ENCODE data around the gene SLITRK1. TPM values are rescaled to one million over a fixed set of nuclear protein-coding genes. Genes with fewer than 3 reads are reported as not detected.

The SLITRK1 gene
- total RNA-seq, 1 experiment from 2014 or later = 1.9 TPM

GRCh38 chr13:83829810-83830209 is 52.5 kb downstream of the SLITRK1 start:
- ChIA-PET CTCF (interaction anchor here (0.7 kb wide), 1 partner anchor 94 kb away, joined by 3 read pairs; no protein-coding TSS in a partner anchor), POLR2A (no interaction called here)
- H3K27me3 Mint-ChIP-seq (ENCODE audit: low read depth) = no peaks in the 10 kb centered on the region
- peaks cover under 1% of the 10 kb centered on the region; the same call in 1 of the 2 replicates for H3K36me3 Mint-ChIP-seq
- H3K27ac Mint-ChIP-seq = peak overlapping the region; percentile 55; the same call in 1 of the 2 replicates
- H3K4me1 Mint-ChIP-seq = peaks cover 54% of the 10 kb centered on the region
- TF ChIP-seq, protein P1, sequence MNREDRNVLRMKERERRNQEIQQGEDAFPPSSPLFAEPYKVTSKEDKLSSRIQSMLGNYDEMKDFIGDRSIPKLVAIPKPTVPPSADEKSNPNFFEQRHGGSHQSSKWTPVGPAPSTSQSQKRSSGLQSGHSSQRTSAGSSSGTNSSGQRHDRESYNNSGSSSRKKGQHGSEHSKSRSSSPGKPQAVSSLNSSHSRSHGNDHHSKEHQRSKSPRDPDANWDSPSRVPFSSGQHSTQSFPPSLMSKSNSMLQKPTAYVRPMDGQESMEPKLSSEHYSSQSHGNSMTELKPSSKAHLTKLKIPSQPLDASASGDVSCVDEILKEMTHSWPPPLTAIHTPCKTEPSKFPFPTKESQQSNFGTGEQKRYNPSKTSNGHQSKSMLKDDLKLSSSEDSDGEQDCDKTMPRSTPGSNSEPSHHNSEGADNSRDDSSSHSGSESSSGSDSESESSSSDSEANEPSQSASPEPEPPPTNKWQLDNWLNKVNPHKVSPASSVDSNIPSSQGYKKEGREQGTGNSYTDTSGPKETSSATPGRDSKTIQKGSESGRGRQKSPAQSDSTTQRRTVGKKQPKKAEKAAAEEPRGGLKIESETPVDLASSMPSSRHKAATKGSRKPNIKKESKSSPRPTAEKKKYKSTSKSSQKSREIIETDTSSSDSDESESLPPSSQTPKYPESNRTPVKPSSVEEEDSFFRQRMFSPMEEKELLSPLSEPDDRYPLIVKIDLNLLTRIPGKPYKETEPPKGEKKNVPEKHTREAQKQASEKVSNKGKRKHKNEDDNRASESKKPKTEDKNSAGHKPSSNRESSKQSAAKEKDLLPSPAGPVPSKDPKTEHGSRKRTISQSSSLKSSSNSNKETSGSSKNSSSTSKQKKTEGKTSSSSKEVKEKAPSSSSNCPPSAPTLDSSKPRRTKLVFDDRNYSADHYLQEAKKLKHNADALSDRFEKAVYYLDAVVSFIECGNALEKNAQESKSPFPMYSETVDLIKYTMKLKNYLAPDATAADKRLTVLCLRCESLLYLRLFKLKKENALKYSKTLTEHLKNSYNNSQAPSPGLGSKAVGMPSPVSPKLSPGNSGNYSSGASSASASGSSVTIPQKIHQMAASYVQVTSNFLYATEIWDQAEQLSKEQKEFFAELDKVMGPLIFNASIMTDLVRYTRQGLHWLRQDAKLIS (CRISPR knock-in tag; IDR thresholded peaks at IDR 0.05; ENCODE audit: borderline replicate concordance) = no peak
- TF ChIP-seq NR1H2 (CRISPR knock-in tag; IDR thresholded peaks at IDR 0.05) = no peak
- no peak for DNase-seq (ENCODE audit: low spot score)
- no peak overlapping the region for H3K4me3 Mint-ChIP-seq
- H3K9me3 Mint-ChIP-seq = no peaks in the 10 kb centered on the region; the same call in 1 of the 2 replicates
- no peak for ATAC-seq

DNA sequence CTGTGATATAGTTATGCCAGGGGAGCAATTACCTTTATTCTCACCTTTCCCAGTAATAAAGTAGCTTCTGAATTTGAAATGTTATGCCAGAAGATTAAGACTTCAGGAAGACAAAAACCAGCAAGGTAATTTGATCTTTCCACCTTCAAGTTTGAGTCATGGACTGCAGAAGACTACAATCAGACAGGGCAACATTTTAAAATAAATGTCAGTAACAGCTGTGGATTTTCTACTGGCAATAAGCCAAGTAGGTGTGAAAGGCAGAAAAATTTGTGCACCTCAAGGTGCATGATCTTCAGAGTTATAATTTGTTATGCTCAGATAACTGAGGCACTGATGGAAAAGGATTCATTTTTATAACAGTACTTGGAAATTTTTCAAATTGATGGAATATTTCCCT is 54.9 kb downstream of the SLITRK1 start:
- no peak overlapping the region for H3K4me3 Mint-ChIP-seq
- peaks cover 7% of the 10 kb centered on the region for H3K36me3 Mint-ChIP-seq
- TF ChIP-seq FOXJ3 (CRISPR knock-in tag; IDR thresholded peaks at IDR 0.05; ENCODE audit: borderline replicate concordance) (no peak), NFE2L1 (CRISPR knock-in tag; IDR thresholded peaks at IDR 0.05) (no peak), ZNF121 (CRISPR knock-in tag; IDR thresholded peaks at IDR 0.05) (no peak), CREB1 (CRISPR knock-in tag; IDR thresholded peaks at IDR 0.05) (no peak), ZNF317 (CRISPR knock-in tag; IDR thresholded peaks at IDR 0.05; ENCODE audit: borderline replicate concordance, low read depth) (no peak), NFATC4 (CRISPR knock-in tag; IDR thresholded peaks at IDR 0.05) (no peak), NR2C2 (CRISPR knock-in tag; IDR thresholded peaks at IDR 0.05) (no peak), ZNF671 (CRISPR knock-in tag; IDR thresholded peaks at IDR 0.05) (no peak), SOX15 (CRISPR knock-in tag; IDR thresholded peaks at IDR 0.05) (no peak), ZNF263 (CRISPR knock-in tag; IDR thresholded peaks at IDR 0.05; ENCODE audit: low read depth) (no peak), ZNF138 (CRISPR knock-in tag; conservative IDR thresholded peaks at IDR 0.05) (no peak), JUN (CRISPR knock-in tag; IDR thresholded peaks at IDR 0.05) (no peak), TP53 (CRISPR knock-in tag; IDR thresholded peaks at IDR 0.05) (no peak), IRF2 (CRISPR knock-in tag; IDR thresholded peaks at IDR 0.05; ENCODE audit: borderline replicate concordance, low read depth) (no peak), KAT7 (CRISPR knock-in tag; IDR thresholded peaks at IDR 0.05; ENCODE audit: borderline replicate concordance) (no peak), ZNF396 (CRISPR knock-in tag; IDR thresholded peaks at IDR 0.05; ENCODE audit: borderline replicate concordance) (no peak), IRF1 (CRISPR knock-in tag; IDR thresholded peaks at IDR 0.05) (no peak), CBFB (CRISPR knock-in tag; IDR thresholded peaks at IDR 0.05; ENCODE audit: low read depth) (no peak), ZNF416 (CRISPR knock-in tag; IDR thresholded peaks at IDR 0.05) (no peak)
- TF ChIP-seq, protein P2, sequence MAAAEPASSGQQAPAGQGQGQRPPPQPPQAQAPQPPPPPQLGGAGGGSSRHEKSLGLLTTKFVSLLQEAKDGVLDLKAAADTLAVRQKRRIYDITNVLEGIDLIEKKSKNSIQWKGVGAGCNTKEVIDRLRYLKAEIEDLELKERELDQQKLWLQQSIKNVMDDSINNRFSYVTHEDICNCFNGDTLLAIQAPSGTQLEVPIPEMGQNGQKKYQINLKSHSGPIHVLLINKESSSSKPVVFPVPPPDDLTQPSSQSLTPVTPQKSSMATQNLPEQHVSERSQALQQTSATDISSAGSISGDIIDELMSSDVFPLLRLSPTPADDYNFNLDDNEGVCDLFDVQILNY (CRISPR knock-in tag; IDR thresholded peaks at IDR 0.05) = no peak
- H3K27ac Mint-ChIP-seq = no peak overlapping the region; the same call in 1 of the 2 replicates
- peaks cover 4% of the 10 kb centered on the region; the same call in 1 of the 2 replicates for H3K9me3 Mint-ChIP-seq
- ChIA-PET POLR2A (no interaction called here), CTCF (no interaction called here)
- no peaks in the 10 kb centered on the region for H3K27me3 Mint-ChIP-seq (ENCODE audit: low read depth)
- DNase-seq (ENCODE audit: low spot score) = no peak
- peaks cover 45% of the 10 kb centered on the region for H3K4me1 Mint-ChIP-seq
- no peak for ATAC-seq

Data from WTC11 (cell line).